GM19043 (cell line): ENCODE measurements around the gene SLAMF6.
"Not testable (repeated sequence)": the region's sequence is repeated elsewhere in the genome, so short reads cannot be mapped to it uniquely, and the experiment has no call there.

Experiments
- ATAC-seq: cut with Tn5 transposase; IDR thresholded peaks from one replicate; pipeline ENCODE4 v1.9.1; 2021; ENCODE audit warnings: low read depth; ENCODE audit not compliant: unreplicated experiment

SLAMF6 gene

DNA sequence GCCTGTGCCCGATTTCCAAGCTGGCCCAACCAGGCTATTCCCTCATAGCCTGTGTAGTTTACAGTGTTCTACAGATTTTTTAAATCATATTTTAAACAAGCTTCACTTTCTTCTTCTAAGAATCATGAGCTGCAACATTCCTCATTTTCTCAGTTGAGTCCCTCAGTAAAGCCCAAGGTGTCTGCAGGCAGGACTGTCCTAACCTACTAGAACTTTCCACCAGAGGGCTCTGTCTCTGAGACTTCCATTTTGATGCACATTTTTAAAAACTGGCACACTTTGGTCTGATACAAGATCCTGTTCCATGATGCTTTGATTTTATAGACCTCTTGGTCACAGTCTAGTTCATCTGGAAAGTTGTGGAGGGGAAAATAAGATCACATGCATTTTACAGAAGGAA lies 21.6 kb upstream of the SLAMF6 start:
- ATAC-seq, result no peak

DNA sequence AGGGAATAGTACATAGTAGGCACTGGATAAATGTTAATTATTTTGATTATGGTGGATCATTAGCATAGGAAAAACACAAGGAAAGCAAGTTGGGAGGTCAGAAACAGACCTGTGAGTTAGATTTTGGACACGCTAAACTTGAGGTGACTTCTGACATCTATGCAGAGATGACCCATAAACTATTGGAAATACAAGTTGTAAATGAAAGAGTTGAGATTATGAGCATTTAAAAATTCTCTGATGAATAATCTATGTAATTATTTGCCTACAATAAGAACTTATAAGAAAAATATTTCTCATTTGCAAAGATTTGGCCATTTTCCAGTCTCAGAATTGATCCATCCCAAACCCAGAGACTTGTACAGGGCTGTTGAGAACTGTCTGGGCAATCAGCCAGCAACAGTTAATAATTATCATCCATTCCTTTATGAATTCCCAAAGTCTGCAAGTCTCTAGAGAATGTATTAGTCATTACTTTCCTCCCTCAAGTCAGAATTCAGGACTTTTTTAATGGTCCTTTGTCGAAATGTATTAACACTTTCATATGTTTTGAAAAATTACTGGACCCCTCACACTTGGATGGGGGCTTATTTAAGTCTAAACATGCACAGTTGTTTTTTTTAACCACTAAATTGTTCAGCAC lies 19.4 kb upstream of the SLAMF6 start:
- no peak for ATAC-seq

DNA sequence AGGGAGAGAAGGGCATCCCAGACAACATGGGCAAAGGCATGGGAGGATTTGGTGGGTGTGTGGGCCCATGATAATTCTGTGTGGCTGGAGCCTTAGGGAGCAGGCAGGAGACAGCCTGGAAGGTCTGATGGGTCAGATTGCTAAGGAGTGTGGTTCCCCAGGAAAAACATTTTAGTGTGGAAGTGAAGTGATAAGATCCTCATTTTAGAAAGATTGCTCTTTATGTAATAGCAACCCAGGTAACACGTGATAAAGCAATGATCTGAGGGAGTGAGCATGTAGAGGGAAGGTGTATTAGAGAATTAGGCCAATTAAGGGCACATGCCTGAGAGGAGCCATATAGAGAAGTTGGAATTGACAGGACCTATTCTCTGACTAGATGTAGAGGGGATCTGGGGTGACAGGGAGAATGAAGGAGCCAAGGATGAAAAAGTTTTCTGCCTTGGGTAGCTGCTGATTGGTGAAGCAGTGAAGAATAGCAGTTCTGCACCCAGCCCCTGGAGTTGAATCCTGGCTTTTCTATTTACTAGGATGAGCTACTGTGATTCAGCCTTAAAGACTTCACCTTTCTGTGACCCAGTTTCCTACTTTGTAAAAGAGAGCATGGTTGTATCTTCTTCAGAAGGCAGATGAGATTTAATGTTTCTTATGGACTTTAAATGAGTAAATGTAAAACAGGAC lies 18.7 kb upstream of the SLAMF6 start:
- no peak for ATAC-seq

DNA sequence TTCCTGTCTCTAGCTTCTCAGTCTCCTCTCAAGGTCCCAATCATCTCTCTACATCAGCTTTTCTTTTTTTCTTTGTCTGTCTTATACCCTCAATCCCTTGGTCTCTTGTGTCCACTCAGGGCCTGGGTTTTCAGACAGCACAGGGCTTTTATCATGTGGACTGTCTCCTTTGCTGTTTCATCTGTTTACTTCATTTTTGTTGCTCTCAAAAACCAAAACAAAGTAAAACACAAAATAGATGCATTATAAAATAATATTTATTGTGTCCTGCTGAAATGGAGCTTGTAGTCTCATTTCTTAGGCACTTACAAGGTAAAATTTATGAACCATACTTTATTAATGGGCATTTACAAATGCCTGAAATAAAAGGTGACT lies 17.8 kb upstream of the SLAMF6 start:
- no peak for ATAC-seq

DNA sequence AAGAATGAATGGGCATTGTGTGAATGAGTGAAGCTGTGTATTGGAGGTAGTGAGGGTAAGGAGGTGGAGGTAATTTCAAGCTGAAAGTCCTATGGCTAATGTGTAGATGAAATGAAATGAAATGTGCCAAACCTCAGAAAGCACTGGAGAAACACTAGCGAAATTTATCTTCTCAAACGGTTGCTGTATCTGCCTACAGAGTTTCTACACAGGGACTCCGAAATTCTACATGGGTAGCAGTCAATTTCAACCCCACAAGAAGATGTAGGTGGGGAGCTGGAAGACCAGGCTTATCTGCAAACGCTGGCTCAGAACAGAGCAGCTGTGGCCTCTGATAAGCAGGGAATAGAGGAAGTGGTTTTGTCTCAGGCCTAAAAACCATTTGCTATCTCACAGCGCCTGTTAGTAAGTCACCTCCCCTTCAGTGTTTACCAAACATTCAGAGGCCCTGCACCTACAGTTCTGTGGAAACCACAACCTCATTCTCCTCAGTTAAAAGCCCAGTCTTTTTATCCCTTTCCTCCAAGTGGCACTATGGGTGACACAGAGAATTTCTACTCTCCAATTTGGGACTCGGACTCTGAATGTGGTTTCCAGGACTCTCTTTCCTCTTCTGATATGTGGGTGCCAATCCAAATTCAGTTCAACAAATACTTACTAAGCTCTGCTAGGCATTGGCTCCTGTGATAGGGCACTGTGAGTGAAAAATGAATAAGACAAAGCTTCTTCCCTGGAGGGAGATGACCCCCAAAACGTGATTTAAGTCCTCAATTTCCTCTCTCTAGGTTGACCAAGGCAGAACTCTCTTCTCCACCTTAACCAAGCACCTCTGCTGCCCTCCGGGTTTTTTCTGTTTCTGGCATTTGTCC lies 17.2 kb upstream of the SLAMF6 start:
- peak; percentile 87 for ATAC-seq

DNA sequence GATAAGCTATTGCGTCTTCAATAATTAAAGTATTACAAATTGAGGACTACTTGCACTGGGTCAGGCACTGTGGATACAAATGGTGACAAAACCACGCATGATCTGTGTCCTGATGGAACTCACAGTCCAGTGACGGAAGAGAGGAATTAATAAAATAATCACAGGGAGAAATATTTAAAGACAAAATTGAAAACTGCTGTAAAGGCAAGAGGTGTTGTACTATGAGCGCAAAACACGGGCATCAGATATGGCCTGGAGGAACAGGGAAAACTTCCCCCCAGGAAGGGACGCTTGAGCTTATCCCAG lies 16.6 kb upstream of the SLAMF6 start:
- no peak for ATAC-seq

DNA sequence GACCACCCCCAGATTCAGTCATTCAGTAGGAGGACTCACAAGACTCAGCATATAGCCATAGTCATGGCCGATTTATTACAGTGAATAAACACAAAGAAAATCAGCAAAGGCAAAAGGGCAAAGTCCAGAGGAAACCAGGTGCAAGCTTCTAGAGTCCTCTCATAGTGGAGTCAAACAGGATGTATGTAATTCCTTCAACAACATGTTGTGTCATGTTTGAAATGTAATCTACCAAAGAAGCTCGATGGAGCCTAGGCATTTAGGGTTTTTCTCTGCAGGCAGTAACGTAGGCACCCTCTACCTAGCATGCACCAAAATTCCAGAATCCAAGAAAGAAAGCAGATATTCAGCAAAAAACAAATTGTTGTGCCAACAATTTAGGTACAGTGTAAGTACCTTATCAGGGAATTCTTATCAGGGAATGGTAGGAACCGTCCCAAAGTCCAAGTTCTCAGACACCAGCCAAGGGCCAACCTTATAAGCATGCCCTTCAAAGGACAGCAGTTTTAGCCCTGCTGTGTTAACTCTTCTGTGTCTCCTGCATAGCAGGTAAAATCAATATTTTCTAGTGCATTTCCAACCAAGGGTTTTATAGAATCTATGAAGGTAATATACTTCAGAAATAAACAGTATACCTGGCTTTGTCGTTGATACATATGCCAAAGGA lies 16.1 kb upstream of the SLAMF6 start:
- no peak for ATAC-seq

DNA sequence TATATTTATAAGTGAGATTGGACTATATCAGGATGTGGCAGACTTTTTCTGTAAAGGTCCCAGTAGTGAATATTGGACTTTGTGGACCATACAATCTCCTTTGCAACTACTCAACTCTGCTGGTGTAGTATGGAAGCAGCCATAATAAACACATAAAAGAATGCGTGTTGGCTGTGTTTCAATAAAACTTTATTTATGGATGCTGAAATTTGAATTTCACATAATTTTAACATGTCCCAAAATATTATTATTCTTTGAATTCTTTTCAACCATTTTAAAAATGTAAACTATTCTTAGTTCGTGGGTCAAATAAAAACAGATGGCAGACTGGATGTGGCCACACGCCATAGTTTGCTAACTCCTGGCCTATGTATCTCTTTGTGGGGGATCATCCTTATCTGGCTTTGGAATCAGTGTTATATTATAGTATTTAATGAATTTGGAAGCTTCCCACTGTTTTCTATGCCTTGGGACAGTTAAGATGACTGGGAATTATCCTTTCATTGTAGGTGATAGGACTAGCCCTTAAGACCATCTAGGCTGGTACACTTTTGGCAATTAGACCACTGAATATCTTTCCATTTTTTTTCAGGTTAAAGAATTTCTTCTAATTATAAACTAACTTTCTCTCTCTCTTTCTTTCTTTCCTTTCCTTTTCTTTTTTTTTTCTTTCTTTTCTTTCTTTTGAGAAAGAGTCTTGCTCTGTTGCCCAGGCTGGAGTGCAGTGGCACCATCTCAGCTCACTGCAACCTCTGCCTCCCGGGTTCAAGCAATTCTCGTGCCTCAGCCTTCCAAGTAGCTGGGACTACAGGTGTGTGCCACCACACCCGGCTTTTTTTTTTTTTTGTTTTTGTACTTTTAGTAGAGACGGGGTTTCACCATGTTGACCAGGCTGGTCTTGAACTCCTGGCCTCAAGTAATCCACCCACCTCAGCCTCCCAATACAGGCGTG lies 14.9 kb upstream of the SLAMF6 start:
- ATAC-seq, result no peak

DNA sequence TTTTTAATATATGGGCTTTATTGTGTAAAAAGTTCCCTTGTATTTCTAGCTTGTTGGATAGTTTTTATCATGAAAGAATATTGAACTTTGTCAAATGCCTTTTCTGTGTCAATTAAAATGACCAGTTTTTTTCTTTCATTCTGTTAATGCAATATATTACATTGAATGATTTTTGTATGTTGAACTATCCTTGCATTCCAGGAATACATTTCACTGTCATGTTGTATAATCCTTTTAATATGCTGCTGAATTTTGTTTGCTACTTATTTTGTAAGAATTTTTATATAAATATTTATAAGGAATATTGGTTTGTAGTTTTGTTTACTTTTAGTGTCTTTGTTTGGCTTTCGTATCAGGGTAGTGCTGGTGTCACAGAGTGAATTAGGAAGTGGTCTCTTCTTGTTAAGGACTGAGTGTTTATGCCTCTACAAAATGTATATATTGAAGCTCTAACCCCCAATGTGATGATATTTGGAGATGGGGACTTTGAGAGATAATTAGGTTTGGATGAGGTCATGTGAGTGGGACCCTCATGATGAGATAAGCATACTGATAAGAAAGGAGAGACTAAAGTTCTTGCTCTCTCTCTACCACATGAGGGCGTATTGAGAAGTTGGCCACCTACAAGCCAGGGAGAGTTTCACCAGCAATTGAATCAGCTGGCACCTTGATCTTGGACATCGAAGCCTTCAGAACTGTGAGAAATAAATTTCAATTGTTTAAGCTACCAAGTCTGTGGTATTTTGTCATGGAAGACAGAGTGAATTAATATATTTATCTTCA lies 12.0 kb upstream of the SLAMF6 start:
- no peak for ATAC-seq

DNA sequence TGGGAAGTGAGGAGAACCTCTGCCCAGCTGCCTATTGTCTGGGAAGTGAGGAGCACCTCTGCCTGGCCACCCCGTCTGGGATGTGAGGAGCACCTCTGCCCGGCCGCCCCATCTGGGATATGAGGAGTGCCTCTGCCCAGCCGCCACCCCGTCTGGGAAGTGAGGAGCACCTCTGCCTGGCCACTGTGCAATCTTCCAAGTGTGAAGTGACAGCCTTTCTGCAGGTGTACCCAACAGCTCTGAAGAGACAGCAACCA lies 9.4 kb upstream of the SLAMF6 start:
- ATAC-seq, result not testable (repeated sequence)

DNA sequence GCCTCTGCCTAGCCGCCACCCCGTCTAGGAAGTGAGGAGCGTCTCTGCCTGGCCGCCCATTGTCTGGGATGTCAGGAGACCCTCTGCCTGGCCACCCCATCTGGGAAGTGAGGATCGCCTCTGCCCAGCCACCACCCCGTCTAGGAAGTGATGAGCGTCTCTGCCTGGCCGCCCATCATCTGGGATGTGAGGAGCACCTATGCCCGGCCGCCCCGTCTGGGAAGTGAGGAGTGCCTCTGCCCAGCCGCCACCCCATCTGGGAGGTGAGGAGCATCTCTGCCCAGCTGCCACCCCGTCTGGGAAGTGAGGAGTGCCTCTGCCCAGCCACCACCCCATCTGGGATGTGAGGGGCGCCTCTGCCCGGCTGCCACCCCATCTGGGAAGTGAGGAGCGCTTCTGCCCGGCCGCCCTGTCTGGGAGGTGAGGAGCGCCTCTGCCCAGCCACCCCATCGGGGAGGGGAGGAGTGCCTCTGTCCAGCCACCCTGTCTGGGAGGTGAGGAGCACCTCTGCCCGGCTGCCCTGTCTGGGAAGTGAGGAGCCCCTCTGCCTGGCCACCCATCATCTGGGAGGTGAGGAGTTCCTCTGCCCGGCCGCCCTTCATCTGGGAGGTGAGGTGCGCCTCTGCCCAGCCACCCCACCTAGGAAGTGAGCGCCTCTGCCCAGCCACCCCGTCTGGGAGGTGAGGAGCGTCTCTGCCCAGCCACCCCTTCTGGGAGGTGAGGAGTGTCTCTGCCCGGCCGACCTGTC lies 8.9 kb upstream of the SLAMF6 start:
- ATAC-seq, result not testable (repeated sequence)

DNA sequence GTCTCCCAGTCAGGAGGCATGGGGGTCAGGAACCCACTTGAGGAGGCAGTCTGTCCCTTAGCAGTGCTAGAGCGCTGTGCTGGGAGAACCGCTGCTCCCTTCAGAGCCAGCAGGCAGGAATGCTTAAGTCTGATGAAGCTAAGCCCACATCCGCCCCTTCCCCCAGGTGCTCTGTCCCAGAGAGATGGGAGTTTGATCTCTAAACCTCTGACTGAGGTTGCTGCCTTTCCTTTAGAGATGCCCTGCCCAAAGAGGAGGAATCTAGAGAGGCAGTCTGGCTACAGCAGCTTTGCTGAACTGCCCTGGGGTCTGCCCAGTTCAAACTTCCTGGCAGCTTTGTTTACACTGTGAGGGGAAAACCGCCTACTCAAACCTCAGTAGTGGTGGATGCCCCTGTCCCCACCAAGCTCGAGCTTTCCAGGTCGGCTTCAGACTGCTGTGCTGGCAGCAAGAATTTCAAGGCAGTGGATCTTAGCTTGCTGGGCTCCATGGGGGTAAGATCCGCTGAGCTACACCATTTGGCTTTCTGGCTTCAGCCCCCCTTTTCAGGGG lies 6.4 kb upstream of the SLAMF6 start:
- ATAC-seq, result not testable (repeated sequence)

DNA sequence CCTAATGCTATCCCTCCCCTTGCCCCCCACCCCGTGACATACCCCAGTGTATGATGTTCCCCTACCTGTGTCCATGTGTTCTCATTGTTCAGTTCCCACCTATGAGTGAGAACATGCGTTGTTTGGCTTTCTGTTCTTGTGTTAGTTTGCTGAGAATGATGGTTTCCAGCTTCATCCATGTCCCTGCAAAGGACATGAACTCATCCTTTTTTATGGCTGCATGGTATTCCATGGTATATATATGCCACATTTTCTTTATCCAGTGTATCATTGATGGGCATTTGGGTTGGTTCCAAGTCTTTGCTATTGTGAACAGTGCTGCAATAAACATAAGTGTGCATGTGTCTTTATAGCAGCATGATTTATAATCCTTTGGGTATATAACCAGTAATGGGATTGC lies 734 bp upstream of the SLAMF6 start:
- not testable (repeated sequence) for ATAC-seq

DNA sequence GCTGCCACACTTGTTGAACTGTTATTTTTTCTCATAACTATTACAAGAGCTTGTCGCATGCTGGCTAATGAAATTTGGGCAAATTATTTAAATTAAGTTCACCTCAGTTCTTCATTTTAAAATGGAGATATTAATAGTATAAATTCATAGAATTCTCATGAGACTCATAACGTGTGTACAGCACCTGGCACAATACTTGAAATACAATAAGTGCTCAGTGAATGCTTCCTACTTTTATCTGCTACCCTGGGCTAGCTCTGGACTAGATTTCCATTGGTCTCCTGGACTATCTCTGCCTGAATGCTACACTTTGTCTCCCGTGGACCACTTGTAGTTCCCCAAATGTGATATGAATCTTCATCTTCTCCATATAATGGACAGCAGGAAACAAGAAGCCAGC lies 919 bp downstream of the SLAMF6 start:
- ATAC-seq, result no peak

DNA sequence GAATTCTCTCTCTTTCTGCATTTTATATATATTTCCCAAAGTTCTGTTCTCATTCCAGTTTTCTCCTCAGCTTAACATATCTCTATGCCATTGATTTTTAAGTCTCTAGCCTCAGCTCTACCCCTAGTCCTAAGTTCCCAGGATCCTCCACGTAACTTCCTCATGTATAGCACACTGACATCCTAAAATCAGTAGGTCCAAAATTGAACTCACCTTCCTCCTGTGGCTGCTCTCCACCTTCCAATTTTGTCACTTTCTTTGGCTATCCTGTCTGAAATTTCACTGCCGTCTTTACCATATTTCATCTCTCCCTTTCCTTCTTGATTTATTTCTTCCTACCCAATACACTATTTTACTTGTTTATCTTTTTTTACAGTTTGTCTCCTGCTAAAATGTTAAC lies 1.5 kb downstream of the SLAMF6 start:
- no peak for ATAC-seq

DNA sequence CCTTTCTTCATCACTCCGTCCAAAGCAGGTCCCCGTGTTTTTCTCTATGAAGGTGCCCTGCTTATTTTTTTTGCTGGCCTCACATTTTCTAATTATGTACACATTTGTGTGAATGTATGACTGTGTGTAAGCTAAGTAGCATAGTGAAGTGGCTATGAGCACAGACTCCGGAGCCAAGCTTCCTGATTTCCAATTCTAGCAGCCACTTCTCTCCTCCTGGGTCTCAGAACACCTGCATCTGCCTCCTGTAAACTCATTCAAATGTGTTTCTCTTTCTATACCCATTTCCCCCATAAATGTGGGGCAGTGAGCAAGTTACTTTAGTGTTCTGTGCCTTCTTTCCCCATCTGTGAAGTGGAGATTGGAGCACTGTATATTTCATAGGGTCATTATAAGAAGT lies 2.1 kb downstream of the SLAMF6 start:
- ATAC-seq, result no peak

DNA sequence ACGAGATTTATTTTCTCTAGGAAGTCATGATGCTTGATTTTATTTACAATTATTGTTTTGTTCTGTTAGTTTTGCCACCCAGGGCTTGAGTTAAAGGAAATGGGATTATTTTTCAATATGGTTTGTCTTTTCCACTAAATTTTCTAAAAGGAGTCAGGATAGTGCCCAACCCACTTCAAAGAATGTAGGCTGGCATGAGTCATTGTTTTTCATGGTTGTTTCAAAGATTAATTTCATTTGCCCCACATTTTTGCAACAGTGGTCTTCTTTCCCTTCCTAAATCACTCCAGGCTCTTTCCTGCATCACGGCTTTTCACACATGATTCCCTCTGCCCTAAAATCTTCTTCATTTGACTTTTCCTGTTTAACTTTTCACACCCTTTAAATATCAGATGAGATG lies 2.5 kb downstream of the SLAMF6 start:
- no peak for ATAC-seq

DNA sequence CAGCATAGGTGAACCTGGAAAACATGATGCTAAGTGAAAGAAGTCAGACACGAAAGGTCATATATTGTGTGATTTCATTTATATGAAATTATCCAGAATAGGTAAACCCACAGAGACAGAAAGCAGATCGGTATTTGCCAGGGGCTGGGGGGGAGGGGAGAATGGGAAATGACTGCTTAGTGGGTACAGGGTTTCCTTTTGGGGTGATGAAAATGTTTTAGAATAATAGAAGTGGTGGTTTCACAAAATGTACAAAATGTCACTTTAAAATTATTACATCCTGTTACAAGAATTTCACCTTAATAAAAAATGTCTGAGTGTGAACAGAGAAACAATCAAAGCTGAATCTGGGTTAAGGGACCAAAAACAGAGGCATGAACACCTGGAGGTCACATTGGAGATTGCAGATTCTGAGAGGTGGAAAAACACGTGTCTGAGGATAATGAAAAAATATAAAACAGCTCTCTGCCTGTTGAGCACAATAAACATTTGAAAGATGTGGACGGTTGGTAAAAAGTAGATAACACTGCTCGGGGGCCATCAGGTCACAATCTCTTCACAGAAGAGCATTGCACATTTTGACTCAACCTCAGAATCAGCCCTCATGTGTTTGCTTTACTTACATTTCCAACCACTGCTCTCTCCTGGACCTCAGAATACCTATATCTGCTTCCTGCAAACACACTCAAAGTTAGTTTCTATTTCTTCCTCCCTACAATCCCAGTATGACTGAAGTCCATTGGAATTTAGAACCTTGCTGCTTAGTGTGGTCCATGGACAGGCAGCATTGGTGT lies 3.2 kb downstream of the SLAMF6 start:
- no peak for ATAC-seq
